CD4-positive, alpha-beta T cell treated with Interleukin-2 at 100 ng/mL for 4 hours (primary cell): Measurements from ENCODE around the gene OSBPL2.

Experiments
- DNase-seq: peaks from one replicate; pipeline ENCODE4 v3.0.0-alpha.2; 2020; ENCODE audit warnings: low spot score

OSBPL2 gene

DNA sequence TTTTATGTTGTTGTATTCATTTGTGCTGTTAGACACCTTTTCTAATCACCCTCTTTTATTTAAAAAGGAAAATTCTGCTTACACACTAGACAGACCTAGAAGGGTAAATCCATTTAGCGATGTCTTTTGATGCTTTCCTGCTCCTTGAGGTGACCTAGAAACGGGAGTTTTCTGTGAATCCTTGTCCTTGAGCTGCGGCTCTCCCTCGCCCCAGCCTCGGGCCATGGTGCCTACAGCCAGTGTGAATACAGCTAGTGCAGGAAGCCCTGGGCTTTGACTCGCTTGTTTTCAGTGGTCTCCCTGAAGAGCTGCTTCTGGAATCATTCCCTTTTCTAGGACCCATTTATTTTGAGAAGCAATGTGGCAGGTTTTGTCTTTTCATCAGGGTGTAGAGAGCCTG lies 46.8 kb downstream of the OSBPL2 start:
- no peak for DNase-seq

- no peak for DNase-seq
These were observed 47.4 kb downstream of the OSBPL2 start for GRCh38 chr20:62285722-62286121.

- DNase-seq = no peak
These were observed 48.3 kb downstream of the OSBPL2 start for GRCh38 chr20:62286493-62287064.

- DNase-seq = no peak
These were observed 48.8 kb downstream of the OSBPL2 start for GRCh38 chr20:62287129-62287528.

- no peak for DNase-seq
These were observed 49.6 kb downstream of the OSBPL2 start for GRCh38 chr20:62287759-62288534.

- DNase-seq = no peak
These were observed 50.3 kb downstream of the OSBPL2 start for GRCh38 chr20:62288535-62289105.

GRCh38 chr20:62289131-62289530 lies 50.8 kb downstream of the OSBPL2 start:
- DNase-seq = no peak

DNA sequence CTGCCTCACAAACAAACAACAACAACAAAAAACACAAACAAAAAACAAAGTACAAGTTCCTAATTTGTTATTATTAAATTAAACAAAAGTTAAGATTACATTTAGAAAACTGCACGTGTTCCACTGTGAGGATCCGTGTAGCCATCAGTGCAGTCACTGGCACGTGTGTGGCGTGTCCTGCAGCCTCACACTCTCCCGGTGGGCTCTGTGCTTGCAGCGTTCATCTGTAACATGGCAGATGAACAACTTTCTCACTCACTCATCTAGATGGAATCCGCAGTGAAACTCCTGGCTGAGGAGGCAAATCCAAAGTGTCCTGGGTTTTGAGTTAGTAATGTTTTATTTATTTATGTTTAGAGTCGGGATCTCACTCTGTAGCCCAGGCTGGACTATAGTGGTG lies 51.6 kb downstream of the OSBPL2 start:
- no peak for DNase-seq

DNA sequence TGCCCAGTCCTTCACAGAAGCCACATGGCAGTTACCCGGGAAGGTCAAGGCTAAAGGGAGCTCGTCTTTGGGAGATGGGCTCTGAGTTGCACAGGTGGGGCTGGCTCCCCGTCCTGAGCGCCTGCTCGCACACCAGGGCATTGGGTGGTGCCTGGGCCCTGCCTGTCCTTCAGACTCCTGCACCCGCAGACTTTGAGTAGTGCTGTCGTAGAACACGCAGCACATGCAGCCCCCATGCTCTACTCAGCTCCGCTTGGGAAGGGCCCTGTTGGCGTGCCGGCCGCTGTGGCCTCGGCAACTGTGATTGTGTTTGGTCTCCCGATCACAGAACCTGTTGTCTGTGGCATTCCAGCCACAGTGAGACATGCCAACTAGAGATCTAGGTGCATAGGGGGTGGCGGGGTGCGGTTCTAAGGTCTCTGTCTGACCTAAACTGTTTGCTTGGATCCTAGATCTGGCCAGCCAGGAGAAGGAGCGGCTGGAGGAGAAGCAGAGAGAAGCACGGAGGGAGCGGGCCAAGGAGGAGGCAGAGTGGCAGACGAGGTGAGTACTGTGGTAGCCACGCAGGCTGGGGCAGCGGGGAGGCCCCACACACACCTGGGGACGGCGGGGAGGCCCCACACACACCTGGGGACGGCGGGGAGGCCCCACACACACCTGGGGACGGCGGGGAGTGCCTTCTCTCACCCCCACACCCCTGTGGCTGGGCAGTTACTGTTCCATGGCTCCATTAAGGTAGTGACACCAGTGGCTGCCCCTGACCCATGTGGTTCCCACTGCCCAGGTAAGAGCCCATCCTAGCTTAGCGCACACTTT lies 53.1 kb downstream of the OSBPL2 start:
- DNase-seq = no peak

GRCh38 chr20:62292108-62292507 lies 53.8 kb downstream of the OSBPL2 start:
- DNase-seq = peak; percentile 31

GRCh38 chr20:62293111-62293784 lies 54.9 kb downstream of the OSBPL2 start:
- DNase-seq = no peak

DNA sequence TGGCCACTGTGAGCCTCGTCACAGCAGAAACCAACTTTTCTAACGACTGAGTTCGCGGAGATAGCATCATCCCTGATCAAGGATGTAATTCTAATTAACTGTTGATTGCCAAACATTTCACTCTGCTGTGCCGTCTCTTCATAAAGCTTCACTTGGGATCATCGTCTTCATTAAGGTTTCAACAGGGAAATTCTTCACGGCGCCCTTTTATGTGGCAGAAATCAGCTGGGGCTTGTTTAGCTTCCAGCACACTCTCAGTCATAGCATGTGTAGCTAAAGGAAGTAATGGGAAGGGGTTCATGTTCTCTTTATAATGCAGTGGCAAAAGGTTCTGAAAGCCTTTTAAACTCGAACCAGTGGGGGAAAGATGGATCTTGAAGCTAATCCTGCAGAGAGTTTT lies 55.6 kb downstream of the OSBPL2 start:
- DNase-seq = no peak

DNA sequence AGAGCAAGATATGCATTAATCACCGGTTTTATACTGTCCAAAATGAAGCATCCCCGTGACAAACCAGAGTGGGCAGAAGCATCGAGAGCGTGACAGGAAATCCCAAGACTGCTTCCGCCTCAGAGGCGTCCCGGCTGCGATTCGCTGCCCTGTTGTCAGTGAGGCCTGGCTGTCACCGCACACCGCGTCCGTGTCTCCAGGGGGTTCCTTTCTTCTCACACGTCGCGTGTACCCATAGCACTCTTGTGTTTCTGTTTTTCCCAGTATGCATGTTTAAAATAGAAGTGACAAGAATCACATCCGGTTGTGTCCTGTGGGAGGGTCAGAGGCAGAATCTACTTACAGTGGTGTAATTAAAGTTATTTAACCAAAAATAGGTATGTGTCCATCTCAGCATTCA lies 56.2 kb downstream of the OSBPL2 start:
- no peak for DNase-seq

GRCh38 chr20:62296724-62297448 lies 58.6 kb downstream of the OSBPL2 start:
- no peak for DNase-seq

GRCh38 chr20:62297449-62298227 lies 59.3 kb downstream of the OSBPL2 start:
- DNase-seq = no peak

DNA sequence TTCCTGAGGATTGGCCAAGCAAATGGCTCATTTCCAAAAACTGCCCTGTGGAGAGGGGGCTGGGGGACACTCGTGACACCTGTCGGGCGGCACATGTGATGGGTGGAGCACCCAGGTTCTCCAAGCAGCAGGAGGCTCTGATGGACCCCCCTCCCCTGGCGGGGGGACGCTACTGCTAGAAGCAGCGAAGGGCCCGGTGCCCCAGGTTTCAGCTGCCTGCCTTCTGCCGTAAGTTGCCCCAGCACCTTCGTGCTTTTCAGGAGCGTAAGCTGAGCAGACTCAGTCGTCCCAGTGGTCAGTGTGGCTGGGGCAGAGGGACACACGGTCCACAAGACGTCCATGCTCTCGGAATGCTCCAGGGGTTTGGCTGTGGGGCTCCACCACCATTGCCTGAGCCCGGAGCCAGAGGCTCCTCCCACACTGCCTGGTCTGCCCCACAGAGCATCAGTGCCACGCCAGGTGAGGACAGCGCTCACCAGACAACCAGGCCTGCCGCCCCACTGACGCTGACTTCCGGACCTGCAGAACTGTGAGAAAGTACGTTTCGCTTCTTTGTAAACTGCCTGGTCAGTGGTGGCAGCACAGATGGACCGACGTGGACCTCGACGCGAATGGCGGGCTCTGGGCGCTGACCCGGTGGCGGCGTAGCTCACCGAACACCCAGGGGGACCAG lies 60.4 kb downstream of the OSBPL2 start:
- DNase-seq = no peak

- DNase-seq = no peak
These were observed 61.4 kb downstream of the OSBPL2 start for GRCh38 chr20:62299666-62300236.

GRCh38 chr20:62300319-62300718 lies 62.0 kb downstream of the OSBPL2 start:
- no peak for DNase-seq

GRCh38 chr20:62301111-62301668 lies 62.9 kb downstream of the OSBPL2 start:
- no peak for DNase-seq
